ENCODE measurements around the gene AKAP11.
A peak's percentile ranks its signal among the peaks of the same experiment; 100 is the strongest.
"Not testable (repeated sequence)": the region's sequence is repeated elsewhere in the genome, so short reads cannot be mapped to it uniquely, and the experiment has no call there.

The AKAP11 gene, protein sequence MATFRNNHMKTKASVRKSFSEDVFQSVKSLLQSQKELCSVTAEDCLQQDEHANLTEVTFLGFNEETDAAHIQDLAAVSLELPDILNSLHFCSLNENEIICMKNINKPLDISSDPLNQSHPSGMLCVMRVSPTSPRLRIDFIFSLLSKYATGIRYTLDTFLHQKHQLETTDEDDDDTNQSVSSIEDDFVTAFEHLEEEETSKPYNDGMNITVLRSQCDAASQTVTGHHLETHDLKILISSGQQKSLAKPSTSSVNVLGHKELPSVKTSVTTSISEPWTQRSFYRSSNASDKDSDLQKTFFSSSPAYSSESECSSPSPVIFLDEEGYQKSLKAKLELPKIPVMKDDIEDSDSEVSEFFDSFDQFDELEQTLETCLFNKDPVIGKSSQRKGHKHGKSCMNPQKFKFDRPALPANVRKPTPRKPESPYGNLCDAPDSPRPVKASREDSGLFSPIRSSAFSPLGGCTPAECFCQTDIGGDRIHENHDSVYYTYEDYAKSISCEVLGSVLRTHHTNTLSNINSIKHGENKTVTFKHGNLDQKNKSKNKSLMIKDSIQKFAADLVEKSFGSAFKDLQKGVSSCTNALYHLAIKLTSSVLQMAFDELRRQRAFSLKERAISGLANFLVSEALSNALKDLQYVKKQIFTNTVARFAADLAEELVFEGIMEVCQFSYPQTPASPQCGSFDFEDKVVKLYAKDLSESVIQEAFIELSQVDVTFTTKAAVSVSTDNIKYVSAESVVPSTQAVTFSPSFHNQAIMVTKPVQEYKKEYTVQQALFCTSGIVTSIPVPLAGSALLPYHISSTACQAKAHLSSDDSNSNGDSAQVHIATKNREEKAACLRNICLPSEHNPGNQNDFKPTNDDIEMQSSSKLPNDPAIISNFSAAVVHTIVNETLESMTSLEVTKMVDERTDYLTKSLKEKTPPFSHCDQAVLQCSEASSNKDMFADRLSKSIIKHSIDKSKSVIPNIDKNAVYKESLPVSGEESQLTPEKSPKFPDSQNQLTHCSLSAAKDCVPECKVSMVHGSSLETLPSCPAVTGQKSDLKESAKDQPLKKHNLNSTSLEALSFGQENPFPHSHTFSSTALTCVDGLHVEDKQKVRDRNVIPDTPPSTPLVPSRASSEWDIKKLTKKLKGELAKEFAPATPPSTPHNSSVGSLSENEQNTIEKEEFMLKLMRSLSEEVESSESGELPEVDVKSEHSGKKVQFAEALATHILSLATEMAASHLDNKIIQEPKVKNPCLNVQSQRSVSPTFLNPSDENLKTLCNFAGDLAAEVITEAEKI (N-terminal part only)

DNA sequence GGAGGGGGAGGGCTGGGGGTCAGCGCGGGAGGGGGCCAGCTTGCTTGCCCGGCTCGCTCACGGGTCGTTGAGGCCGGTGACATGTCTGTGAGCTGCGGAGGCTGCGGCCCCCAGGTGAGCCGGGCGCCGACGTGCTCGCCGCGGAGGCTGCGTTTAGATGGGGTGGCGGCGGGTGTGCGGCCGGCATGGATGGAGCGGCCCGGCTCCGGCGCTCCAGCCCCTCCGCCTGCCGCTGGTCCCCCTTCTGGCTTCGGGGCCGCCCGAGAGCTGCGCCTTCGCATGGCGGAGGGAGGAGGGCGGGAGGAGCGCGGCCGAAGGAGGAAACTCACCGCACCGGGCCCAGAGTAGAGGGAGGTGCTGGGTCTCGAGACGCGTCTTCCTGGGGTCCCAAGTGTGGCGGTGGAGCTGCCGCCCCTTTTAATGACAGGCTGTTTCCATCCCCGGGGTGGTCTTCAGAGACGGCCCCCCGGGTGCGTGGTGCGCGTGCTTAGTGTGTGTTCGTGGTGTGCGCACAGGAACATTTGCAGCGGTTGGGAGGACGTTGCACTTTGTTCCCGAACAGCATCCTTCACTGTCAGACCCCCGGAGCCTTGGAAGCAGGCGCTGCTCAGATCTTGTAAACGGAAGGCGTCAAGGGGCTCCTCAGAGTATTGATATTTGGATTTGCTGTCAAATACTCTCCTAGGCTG lies at the start of gene AKAP11:
Gene AKAP11 (plus strand): TSS at position 38 of the 689 bp plus-strand sequence. CDS start 14,197 bp downstream, outside the sequence.
- peak in 1 of 3 donors; percentile 2 for DNase-seq (ENCODE audit: low read depth in 3 of 3, low spot score in 1 of 3)

DNA sequence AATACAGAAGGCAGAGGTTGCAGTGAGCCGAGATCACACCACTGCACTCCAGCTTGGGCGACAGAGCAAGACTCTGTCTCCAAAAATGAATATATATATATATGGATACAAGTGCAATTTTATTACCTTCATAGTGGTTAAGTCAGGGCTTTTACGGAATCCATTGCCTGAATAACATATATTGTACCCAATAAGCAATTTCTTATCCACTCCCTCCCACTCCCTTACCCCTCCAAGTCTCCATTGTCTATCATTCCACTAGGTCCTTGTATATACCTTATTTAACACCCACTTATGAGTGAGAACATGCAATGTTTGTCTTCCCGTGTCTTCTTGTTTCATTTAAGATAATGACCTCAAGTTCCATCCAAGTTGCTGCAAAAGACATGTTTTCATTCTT lies 48.3 kb upstream of the AKAP11 start:
- DNase-seq (ENCODE audit: low read depth in 3 of 3, low spot score in 1 of 3), result no peak

- no peak for DNase-seq (ENCODE audit: low read depth in 3 of 3, low spot score in 1 of 3)
Measured at GRCh38 chr13:42225051-42225450, 46.9 kb upstream of the AKAP11 start.

DNA sequence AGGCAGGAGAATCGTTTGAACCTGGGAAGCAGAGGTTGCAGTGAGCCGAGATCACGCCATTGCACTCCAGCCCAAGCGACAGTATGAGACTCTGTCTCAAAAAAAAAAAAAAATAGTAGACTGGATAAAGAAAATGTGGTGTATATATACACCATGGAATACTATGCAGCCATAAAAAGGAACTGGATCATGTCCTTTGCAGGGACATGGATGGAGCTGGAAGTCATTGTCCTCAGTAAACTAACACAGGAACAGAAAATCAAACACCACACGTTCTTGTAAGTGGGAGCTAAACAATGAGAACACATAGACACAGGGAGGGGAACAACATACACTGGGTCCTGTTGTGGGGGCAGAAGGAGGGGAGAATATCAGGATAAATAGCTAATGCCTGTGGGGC lies 45.2 kb upstream of the AKAP11 start:
- not testable (repeated sequence) for DNase-seq (ENCODE audit: low read depth in 3 of 3, low spot score in 1 of 3)

- DNase-seq (ENCODE audit: low read depth in 3 of 3, low spot score in 1 of 3), result no peak
Measured at GRCh38 chr13:42228527-42228926, 43.4 kb upstream of the AKAP11 start.

DNA sequence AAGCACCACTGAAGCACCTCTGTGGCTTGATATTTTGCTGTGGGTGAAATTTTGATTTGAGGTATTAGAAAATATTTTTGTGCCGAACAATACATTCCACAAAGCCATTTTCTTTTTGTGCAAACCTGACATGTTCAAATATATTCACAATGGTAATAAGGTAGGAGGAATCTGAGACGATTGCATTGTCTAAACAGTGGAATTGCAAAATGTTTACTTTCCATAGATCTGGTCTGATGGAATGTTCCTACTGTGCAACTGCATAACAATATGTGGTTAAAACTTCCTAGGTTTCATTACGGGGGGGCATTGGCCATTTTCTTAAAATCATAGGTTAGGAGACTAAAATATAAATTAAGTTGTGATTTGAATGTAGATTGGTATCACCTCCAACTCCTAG lies 42.7 kb upstream of the AKAP11 start:
- DNase-seq (ENCODE audit: low read depth in 3 of 3, low spot score in 1 of 3), result no peak

DNA sequence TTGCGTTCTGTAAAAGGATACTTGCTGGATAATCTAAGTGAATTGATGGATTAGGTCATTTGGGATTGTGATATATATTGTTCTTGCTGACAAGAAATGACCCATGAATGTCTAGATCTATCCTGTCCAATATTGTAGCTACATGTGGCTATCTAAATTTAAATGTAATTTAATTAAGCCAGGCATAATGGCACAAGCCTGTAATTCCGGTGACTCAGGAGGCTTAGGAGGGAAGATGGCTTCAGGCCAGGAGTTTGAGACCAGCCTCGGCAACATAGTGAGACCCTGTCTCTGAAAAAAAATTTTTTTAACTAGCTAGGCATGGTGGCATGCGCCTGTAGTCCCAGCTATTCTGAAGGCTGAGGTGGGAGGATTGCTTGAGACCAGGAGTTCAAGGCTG lies 39.3 kb upstream of the AKAP11 start:
- no peak for DNase-seq (ENCODE audit: low read depth in 3 of 3, low spot score in 1 of 3)

DNA sequence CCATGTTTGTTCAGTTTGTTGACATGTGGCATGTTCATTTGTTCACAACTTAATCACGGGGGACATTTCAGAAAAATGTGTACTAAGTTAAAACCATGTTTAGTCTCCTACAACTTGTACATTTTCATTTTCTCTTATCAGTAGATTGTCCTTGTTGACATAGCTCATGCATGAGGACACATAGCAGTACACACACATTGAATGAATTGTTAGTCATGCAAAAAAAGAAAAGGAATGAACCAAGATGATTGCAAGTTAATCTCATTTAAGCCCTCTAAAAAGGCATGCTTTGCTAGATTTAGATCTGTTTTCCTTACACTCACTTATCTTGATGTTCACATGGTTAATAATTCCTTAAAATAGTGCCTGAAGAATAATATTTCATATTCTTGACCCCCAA lies 38.2 kb upstream of the AKAP11 start:
- no peak for DNase-seq (ENCODE audit: low read depth in 3 of 3, low spot score in 1 of 3)

DNA sequence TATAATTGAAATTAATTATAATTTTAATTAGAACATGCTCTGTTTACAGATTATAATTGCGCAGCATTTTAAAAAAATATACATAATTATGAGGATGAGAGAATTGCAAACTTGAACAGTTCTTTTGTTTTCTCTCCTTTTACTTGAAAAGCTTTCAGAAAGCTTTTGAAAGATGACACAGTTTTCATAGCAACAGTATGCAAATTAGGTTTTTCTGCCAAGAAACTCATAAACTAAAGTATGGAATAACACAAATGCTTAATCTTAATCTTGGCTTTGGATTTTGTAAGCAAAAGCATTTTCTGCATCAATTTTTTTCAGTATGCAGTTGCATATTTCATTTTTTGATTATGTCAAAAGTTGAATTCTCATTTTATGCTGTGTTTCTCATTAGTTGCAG lies 32.8 kb upstream of the AKAP11 start:
- DNase-seq (ENCODE audit: low read depth in 3 of 3, low spot score in 1 of 3), result no peak

GRCh38 chr13:42239644-42240043 lies 32.3 kb upstream of the AKAP11 start:
- DNase-seq (ENCODE audit: low read depth in 3 of 3, low spot score in 1 of 3), result no peak

GRCh38 chr13:42246541-42246940 lies 25.4 kb upstream of the AKAP11 start:
- DNase-seq (ENCODE audit: low read depth in 3 of 3, low spot score in 1 of 3), result no peak

DNA sequence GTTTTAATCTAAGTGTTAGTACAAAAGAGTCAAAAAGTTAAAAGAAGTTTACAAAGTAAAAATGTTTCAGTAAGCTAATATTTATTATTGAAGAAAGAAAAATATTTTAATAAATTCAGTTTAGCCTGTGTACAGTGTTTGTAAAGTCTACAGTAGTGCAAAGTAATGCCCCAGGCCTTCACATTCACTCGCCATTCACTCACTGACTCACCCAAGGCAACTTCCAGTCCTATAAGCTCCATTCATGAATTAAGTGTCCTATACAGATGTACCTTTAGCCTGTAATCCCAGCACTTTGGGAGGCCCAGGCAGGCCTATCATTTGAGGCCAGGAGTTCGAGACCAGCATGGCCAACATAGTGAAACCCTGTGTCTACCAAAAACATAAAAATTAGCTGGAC lies 24.1 kb upstream of the AKAP11 start:
- DNase-seq (ENCODE audit: low read depth in 3 of 3, low spot score in 1 of 3), result no peak

- no peak for DNase-seq (ENCODE audit: low read depth in 3 of 3, low spot score in 1 of 3)
Measured at GRCh38 chr13:42255886-42256285, 16.1 kb upstream of the AKAP11 start.

- no peak for DNase-seq (ENCODE audit: low read depth in 3 of 3, low spot score in 1 of 3)
Measured at GRCh38 chr13:42258747-42259146, 13.2 kb upstream of the AKAP11 start.

DNA sequence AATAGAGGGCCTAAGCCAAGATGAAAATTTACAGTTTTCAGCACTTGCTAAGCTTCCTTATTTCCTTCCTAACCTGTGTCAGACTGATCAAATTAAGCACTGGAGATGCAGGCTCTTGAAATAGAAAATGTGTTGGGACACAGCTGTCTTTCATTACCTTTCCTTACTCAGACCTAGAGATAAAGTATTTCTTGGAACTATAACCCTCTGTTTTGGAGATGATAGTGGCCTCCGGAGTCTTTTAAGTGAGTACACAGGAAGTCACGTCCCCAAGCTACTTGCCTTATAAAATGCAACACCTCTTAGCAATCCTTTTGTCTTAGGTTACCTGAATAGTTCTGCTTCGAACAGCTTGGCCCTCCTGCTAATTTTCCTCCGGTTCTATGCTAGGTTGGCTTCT lies 12.4 kb upstream of the AKAP11 start:
- DNase-seq (ENCODE audit: low read depth in 3 of 3, low spot score in 1 of 3), result no peak

DNA sequence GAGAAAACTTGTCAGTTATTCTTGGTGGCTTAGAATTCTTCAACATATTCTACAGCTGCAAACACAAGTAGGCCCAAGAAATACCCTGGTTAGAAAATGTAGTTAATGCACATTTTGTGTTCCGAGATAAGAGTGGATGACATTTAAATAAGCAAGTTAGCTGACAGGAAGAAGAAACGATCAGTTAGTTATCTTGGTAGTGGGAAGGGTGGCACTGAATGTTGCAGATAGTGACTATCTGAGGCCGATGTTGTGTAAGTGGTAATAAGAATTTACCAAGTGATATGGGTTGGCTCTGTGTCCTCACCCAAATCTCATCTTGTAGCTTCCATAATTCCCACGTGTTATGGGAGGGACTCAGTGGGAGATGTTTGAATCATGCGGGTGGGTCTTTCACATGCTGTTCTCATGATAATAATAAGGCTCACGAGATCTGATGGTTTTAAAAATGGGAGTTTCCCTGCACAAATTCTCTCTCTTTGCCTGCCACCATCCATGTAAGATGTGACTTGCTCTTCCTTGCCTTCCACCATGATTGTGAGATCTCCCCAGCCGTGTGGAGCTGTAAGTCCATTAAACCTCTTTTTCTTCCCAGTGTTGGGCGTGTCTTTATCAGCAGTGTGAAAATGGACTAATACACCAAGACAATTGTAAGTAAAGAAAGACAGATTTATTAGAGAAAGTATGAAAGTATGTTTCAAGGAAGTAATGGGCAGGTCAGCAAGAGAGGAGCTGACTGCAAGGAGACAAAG lies 10.9 kb upstream of the AKAP11 start:
- DNase-seq (ENCODE audit: low read depth in 3 of 3, low spot score in 1 of 3), result no peak

DNA sequence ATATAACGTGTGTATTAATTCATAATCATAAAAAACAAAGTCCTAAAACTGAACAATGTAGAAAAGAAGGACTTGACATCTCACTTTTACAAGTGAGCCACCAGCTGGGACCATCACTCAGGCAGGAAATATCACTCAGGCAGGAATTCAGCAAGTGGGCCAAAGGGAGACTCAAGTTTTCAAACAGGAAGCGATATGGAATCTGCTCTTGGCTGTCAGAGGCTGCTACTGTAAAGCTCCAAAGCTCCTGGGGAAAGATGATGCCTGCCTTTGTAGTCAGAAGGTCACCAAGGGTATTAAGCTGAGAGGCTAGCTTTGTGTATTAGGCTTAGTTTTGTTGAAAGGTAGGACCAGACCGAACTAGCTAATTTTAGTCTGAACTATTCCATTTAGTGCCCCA lies 5.5 kb upstream of the AKAP11 start:
- no peak for DNase-seq (ENCODE audit: low read depth in 3 of 3, low spot score in 1 of 3)

DNA sequence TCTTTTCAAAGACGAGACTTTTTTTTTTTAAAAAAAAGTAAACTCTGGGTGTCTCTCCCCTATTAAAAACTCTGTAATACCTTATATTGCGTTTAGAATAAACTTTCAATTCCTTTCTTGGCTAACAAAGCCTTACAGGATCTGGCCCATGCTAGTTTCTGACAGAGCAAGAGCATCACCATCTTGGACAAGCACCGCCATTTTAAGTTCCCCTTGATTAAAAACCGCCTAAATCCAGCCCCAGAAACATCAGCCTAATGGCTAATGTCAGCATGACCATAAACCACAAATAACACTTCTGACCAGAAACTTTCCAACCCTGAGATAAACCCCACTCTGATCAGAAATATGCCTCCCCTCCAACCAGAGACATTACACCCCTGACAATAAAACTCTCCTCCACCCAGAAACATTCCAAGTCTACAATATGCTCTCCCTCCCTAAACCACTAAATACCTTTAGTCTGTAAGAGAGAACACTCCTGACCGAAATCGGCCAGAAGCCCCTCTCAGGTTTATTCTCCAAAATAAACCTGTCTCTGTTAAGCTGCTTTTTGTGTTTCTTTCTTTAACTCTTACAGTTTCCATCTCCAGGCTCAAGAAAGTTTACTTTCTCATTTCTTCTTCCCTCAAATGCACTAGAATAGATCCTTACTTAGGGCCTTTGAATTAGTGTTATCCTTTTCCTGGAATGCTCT lies 1.6 kb upstream of the AKAP11 start:
- no peak for DNase-seq (ENCODE audit: low read depth in 3 of 3, low spot score in 1 of 3)

- DNase-seq (ENCODE audit: low read depth in 3 of 3, low spot score in 1 of 3), result no peak
Measured at GRCh38 chr13:42270857-42271215, 1.1 kb upstream of the AKAP11 start.

All from stimulated activated CD4-positive, alpha-beta T cell treated with anti-CD3 and anti-CD28 coated beads, TNF-alpha, amount 100 ng/mL, for 1 hour (primary cell).